LHCN-M2 (cell line): ENCODE results near the gene WNT10A. TPM values are rescaled to one million over a fixed set of nuclear protein-coding genes. Genes with fewer than 3 reads are reported as not detected.
A peak's percentile ranks its signal among the peaks of the same experiment; 100 is the strongest.

Experiments used
- DNase-seq: peaks from one replicate; pipeline ENCODE4 v3.0.0-alpha.2; 2012; ENCODE audit warnings: low read depth
- total RNA-seq: library from RNA; depleted of rRNA; stranded (reverse); fragments of >200 nt; gene quantifications from 2 replicates; pipeline ENCODE4 v1.2.3, GENCODE V29; 2014

Gene WNT10A
- total RNA-seq, 1 experiment from 2014 or later, result 0.06 TPM

- DNase-seq, result peak; percentile 62
Measured at GRCh38 chr2:218876562-218877219, 4.0 kb upstream of the WNT10A start.

- DNase-seq, result no peak
Measured at GRCh38 chr2:218877331-218877730, 3.3 kb upstream of the WNT10A start.

GRCh38 chr2:218877891-218878290 lies 2.8 kb upstream of the WNT10A start:
- no peak for DNase-seq

GRCh38 chr2:218878486-218878885 lies 2.2 kb upstream of the WNT10A start:
- no peak for DNase-seq

- peak; percentile 45 for DNase-seq
Measured at GRCh38 chr2:218878926-218879761, 1.5 kb upstream of the WNT10A start.

- no peak for DNase-seq
Measured at GRCh38 chr2:218879776-218880101, 913 bp upstream of the WNT10A start.

- no peak for DNase-seq
Measured at GRCh38 chr2:218880859-218881594, 375 bp downstream of the WNT10A start.

- no peak for DNase-seq
Measured at GRCh38 chr2:218881744-218882460, 1.2 kb downstream of the WNT10A start.

- DNase-seq, result no peak
Measured at GRCh38 chr2:218882461-218882816, 1.8 kb downstream of the WNT10A start.

GRCh38 chr2:218882866-218883366 lies 2.3 kb downstream of the WNT10A start:
- no peak for DNase-seq

GRCh38 chr2:218883491-218884490 lies 3.1 kb downstream of the WNT10A start:
- no peak for DNase-seq

- no peak for DNase-seq
Measured at GRCh38 chr2:218884519-218884918, 3.9 kb downstream of the WNT10A start.

GRCh38 chr2:218885981-218886947 lies 5.6 kb downstream of the WNT10A start:
- DNase-seq, result peak; percentile 11

GRCh38 chr2:218887079-218887478 lies 6.4 kb downstream of the WNT10A start:
- DNase-seq, result no peak

- no peak for DNase-seq
Measured at GRCh38 chr2:218888341-218888740, 7.7 kb downstream of the WNT10A start.

- DNase-seq, result no peak
Measured at GRCh38 chr2:218889937-218890336, 9.3 kb downstream of the WNT10A start.

GRCh38 chr2:218890369-218890768 lies 9.7 kb downstream of the WNT10A start:
- no peak for DNase-seq

- DNase-seq, result no peak
Measured at GRCh38 chr2:218891275-218892135, 10.9 kb downstream of the WNT10A start.
